ENCODE measurements around the gene CDCA3. TPM values are rescaled to one million over a fixed set of nuclear protein-coding genes. Genes with fewer than 3 reads are reported as not detected.

CDCA3 gene
- total and polyA plus RNA-seq, 2 experiments from 2014 or later, result 47.4 to 75.6 TPM

DNA sequence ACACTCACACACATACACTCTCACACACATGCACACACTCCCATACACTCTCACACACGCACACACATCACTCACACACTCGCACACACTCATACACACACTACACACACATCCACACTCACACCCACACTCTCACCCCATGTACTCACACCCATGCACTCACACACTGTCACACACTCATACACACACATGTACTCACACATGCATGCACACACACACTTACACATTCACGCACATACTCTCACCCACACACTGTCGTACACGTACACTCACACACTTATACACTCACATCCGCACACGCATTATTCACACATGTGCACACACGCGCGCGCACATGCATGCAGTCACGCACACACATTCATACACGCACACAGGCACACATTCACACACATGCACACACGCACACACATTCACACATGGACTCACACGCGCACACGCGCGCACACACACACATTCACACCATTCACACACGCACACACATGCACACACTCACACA is 33.4 kb downstream of the CDCA3 start (continued):
- TF ChIP-seq, protein P1, sequence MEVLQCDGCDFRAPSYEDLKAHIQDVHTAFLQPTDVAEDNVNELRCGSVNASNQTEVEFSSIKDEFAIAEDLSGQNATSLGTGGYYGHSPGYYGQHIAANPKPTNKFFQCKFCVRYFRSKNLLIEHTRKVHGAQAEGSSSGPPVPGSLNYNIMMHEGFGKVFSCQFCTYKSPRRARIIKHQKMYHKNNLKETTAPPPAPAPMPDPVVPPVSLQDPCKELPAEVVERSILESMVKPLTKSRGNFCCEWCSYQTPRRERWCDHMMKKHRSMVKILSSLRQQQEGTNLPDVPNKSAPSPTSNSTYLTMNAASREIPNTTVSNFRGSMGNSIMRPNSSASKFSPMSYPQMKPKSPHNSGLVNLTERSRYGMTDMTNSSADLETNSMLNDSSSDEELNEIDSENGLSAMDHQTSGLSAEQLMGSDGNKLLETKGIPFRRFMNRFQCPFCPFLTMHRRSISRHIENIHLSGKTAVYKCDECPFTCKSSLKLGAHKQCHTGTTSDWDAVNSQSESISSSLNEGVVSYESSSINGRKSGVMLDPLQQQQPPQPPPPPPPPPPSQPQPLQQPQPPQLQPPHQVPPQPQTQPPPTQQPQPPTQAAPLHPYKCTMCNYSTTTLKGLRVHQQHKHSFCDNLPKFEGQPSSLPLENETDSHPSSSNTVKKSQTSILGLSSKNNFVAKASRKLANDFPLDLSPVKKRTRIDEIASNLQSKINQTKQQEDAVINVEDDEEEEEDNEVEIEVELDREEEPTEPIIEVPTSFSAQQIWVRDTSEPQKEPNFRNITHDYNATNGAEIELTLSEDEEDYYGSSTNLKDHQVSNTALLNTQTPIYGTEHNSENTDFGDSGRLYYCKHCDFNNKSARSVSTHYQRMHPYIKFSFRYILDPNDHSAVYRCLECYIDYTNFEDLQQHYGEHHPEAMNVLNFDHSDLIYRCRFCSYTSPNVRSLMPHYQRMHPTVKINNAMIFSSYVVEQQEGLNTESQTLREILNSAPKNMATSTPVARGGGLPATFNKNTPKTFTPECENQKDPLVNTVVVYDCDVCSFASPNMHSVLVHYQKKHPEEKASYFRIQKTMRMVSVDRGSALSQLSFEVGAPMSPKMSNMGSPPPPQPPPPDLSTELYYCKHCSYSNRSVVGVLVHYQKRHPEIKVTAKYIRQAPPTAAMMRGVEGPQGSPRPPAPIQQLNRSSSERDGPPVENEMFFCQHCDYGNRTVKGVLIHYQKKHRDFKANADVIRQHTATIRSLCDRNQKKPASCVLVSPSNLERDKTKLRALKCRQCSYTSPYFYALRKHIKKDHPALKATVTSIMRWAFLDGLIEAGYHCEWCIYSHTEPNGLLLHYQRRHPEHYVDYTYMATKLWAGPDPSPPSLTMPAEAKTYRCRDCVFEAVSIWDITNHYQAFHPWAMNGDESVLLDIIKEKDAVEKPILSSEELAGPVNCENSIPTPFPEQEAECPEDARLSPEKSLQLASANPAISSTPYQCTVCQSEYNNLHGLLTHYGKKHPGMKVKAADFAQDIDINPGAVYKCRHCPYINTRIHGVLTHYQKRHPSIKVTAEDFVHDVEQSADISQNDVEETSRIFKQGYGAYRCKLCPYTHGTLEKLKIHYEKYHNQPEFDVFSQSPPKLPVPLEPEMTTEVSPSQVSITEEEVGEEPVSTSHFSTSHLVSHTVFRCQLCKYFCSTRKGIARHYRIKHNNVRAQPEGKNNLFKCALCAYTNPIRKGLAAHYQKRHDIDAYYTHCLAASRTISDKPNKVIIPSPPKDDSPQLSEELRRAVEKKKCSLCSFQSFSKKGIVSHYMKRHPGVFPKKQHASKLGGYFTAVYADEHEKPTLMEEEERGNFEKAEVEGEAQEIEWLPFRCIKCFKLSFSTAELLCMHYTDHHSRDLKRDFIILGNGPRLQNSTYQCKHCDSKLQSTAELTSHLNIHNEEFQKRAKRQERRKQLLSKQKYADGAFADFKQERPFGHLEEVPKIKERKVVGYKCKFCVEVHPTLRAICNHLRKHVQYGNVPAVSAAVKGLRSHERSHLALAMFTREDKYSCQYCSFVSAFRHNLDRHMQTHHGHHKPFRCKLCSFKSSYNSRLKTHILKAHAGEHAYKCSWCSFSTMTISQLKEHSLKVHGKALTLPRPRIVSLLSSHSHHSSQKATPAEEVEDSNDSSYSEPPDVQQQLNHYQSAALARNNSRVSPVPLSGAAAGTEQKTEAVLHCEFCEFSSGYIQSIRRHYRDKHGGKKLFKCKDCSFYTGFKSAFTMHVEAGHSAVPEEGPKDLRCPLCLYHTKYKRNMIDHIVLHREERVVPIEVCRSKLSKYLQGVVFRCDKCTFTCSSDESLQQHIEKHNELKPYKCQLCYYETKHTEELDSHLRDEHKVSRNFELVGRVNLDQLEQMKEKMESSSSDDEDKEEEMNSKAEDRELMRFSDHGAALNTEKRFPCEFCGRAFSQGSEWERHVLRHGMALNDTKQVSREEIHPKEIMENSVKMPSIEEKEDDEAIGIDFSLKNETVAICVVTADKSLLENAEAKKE (CRISPR knock-in tag; IDR thresholded peaks at IDR 0.05), result no peak
- no peak for TF ChIP-seq ZNF114 (CRISPR knock-in tag; IDR thresholded peaks at IDR 0.05)
- TF ChIP-seq POLR2AphosphoS5 (IDR thresholded peaks at IDR 0.05; ENCODE audit: low read depth), result no peak
- no peak for TF ChIP-seq NANOG (IDR thresholded peaks at IDR 0.05; ENCODE audit: borderline replicate concordance)
- no peak for TF ChIP-seq JUNB (IDR thresholded peaks at IDR 0.05; ENCODE audit: unreplicated experiment)
- TF ChIP-seq ZNF331 (CRISPR knock-in tag; IDR thresholded peaks at IDR 0.05; ENCODE audit: low read depth), result no peak

DNA sequence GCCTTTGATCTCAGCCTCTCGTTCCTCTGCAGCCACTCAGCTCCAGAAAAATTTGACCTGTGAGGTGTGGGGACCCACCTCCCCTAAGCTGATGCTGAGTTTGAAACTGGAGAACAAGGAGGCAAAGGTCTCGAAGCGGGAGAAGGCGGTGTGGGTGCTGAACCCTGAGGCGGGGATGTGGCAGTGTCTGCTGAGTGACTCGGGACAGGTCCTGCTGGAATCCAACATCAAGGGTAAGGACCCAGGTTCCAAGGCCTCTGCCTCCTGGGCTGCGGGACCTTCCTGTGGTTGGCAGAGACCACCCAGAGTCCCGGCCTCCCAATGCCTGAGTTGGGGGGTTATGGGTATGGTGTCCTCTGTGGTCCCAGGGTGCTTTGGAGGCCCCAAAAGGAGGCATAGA is 34.0 kb downstream of the CDCA3 start:
- no peak overlapping the region for H3K27ac Mint-ChIP-seq
- H3K4me1 ChIP-seq (ENCODE audit: insufficient read depth), result peaks cover 30% of the 10 kb centered on the region
- H3K27ac ChIP-seq (ENCODE audit: low read depth), result no peak overlapping the region
- H3K4me2 ChIP-seq, result no peak overlapping the region
- no peaks in the 10 kb centered on the region for H3K9me3 Mint-ChIP-seq
- H3K27me3 Mint-ChIP-seq (ENCODE audit: insufficient read depth, low read depth, poor library complexity), result peaks cover 41% of the 10 kb centered on the region
- H3K79me2 ChIP-seq (replicated peaks; ENCODE audit: insufficient read depth), result no peaks in the 10 kb centered on the region
- no peak overlapping the region for H3K4me3 ChIP-seq
- H3K9me2 ChIP-seq (ENCODE audit: insufficient read depth), result no peaks in the 10 kb centered on the region
- no peak overlapping the region; the same call in 2 of the 3 replicates for H3K4me3 Mint-ChIP-seq
- H4K20me1 ChIP-seq (replicated peaks; ENCODE audit: insufficient read depth), result no peaks in the 10 kb centered on the region
- H3K27me3 ChIP-seq (ENCODE audit: insufficient read depth), result peaks cover 21% of the 10 kb centered on the region
- DNase-seq (ENCODE audit: low spot score), result no peak
- H3K4me1 Mint-ChIP-seq, result peaks cover 39% of the 10 kb centered on the region
- no peaks in the 10 kb centered on the region for H3K36me3 ChIP-seq (ENCODE audit: insufficient read depth)
- no peak overlapping the region for H2AFZ ChIP-seq
- no peaks in the 10 kb centered on the region for H3K36me3 Mint-ChIP-seq (ENCODE audit: low read depth)
- peaks cover 11% of the 10 kb centered on the region; the same call in 1 of the 2 replicates for H3F3A ChIP-seq (replicated peaks; ENCODE audit: low read depth)
- ATAC-seq, result no peak
- TF ChIP-seq EZH2 (IDR thresholded peaks at IDR 0.05; ENCODE audit: low read depth, unreplicated experiment) (no peak), ZNF114 (CRISPR knock-in tag; IDR thresholded peaks at IDR 0.05) (no peak), NANOG (IDR thresholded peaks at IDR 0.05; ENCODE audit: borderline replicate concordance) (no peak)
- TF ChIP-seq, protein P2, sequence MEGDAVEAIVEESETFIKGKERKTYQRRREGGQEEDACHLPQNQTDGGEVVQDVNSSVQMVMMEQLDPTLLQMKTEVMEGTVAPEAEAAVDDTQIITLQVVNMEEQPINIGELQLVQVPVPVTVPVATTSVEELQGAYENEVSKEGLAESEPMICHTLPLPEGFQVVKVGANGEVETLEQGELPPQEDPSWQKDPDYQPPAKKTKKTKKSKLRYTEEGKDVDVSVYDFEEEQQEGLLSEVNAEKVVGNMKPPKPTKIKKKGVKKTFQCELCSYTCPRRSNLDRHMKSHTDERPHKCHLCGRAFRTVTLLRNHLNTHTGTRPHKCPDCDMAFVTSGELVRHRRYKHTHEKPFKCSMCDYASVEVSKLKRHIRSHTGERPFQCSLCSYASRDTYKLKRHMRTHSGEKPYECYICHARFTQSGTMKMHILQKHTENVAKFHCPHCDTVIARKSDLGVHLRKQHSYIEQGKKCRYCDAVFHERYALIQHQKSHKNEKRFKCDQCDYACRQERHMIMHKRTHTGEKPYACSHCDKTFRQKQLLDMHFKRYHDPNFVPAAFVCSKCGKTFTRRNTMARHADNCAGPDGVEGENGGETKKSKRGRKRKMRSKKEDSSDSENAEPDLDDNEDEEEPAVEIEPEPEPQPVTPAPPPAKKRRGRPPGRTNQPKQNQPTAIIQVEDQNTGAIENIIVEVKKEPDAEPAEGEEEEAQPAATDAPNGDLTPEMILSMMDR (conservative IDR thresholded peaks at IDR 0.05; ENCODE audit: low read depth in 2 of 2), result no peak
- TF ChIP-seq, protein P1 (CRISPR knock-in tag; IDR thresholded peaks at IDR 0.05), result no peak

Data from GM23338 (cell line).